Tibial nerve (tissue), 4 donors: ENCODE data around the gene ST13. TPM values are rescaled to one million over a fixed set of nuclear protein-coding genes. Genes with fewer than 3 reads are reported as not detected.
"Not testable (repeated sequence)": the region's sequence is repeated elsewhere in the genome, so short reads cannot be mapped to it uniquely, and the experiment has no call there.

Experiments used
- DNase-seq, 2 donors: peaks; one replicate each; pipeline ENCODE4 v3.0.0-alpha.2; 2019; ENCODE audit warnings: low spot score in 2 of 2
- H3K27ac ChIP-seq, 4 donors: fragments of 200-600 bp; sonication (generic) in 3 of 4; one replicate each; pipeline ENCODE4 v1.5.1; 2017 to 2019; ENCODE audit warnings: mild to moderate bottlenecking in 1 of 4
- H3K27me3 ChIP-seq, 2 donors: fragments of 200-600 bp; sonication (generic) in 1 of 2; one replicate each; pipeline versions ENCODE4 v1.5.1 to v1.6.0; 2017 to 2019
- H3K36me3 ChIP-seq, 3 donors: fragments of 200-600 bp; sonication (generic); one replicate each; pipeline ENCODE4 v1.5.1; 2018 to 2019
- H3K4me1 ChIP-seq, 4 donors: fragments of 200-600 bp; sonication (generic) in 3 of 4; one replicate each; pipeline ENCODE4 v1.5.1; 2017 to 2019
- H3K4me3 ChIP-seq, 4 donors: fragments of 200-600 bp; sonication (generic) in 3 of 4; one replicate each; pipeline ENCODE4 v1.5.1; 2017 to 2019; ENCODE audit warnings: mild to moderate bottlenecking in 1 of 4, moderate library complexity in 1 of 4
- H3K9me3 ChIP-seq, 4 donors: fragments of 200-600 bp; sonication (generic) in 3 of 4; one replicate each; pipeline ENCODE4 v1.5.1; 2017 to 2019
- CTCF ChIP-seq, 5 experiments: fragments of 200-600 bp in 3 of 5; fragments of 450-650 bp in 2 of 5; sonication (generic) in 3 of 5; IDR thresholded peaks; one replicate each; pipeline ENCODE4 v1.5.1; 2016 to 2019; ENCODE audit warnings: antibody characterized with exemption in 5 of 5, mild to moderate bottlenecking in 3 of 5, moderate library complexity in 2 of 5
- EP300 ChIP-seq, 2 donors: sonication (generic); formaldehyde crosslinking; IDR thresholded peaks; one replicate each; pipeline ENCODE4 v1.6.1; 2017; ENCODE audit warnings: antibody characterized with exemption in 2 of 2, mild to moderate bottlenecking in 1 of 2
- POLR2A ChIP-seq, 2 donors: fragments of 450-650 bp; IDR thresholded peaks; one replicate each; pipeline ENCODE4 v1.6.1; 2017; ENCODE audit warnings: antibody characterized with exemption in 2 of 2, mild to moderate bottlenecking in 2 of 2, moderate library complexity in 2 of 2
- WGBS, 2 donors: methylation state at CpG; one replicate each; pipeline ENCODE4 v1.1.5; 2018; 5-methylcytosine and 5-hydroxymethylcytosine counted together
- total RNA-seq, 4 donors: library from RNA; depleted of rRNA; stranded (reverse); fragments of >200 nt; gene quantifications; one replicate each; pipeline ENCODE4 v1.1.0, GENCODE V29; 2016

The ST13 gene
- total RNA-seq, 4 donors from 2014 or later = 96.9 to 142 (median 114) TPM

- WGBS, 2 donors = 94 to 95% methylated on average over 3 of the region's 3 CpGs
- DNase-seq = no peak
- no peaks in the 10 kb centered on the region for H3K9me3 ChIP-seq
- no peak overlapping the region for H3K4me3 ChIP-seq
- TF ChIP-seq POLR2A (IDR thresholded peaks at IDR 0.05) = no peak
- TF ChIP-seq CTCF (IDR thresholded peaks at IDR 0.05) = no peak
- TF ChIP-seq EP300 (IDR thresholded peaks at IDR 0.05) = no peak
- H3K27me3 ChIP-seq = no peaks in the 10 kb centered on the region
- H3K27ac ChIP-seq = no peak overlapping the region
- H3K36me3 ChIP-seq = peaks cover 0 to 62% (median 0%) of the 10 kb centered on the region in 3 donors
- no peaks in the 10 kb centered on the region for H3K4me1 ChIP-seq
Measured at GRCh38 chr22:40874016-40874415, 17.6 kb upstream of the ST13 start.

- H3K4me1 ChIP-seq, H3K4me3 ChIP-seq, DNase-seq, H3K9me3 ChIP-seq, H3K27me3 ChIP-seq, H3K27ac ChIP-seq: not testable (repeated sequence)
- H3K36me3 ChIP-seq = peaks cover 0 to 33% (median 0%) of the 10 kb centered on the region in 3 donors
- WGBS, 2 donors = 80 to 81% methylated on average over 6 of the region's 6 CpGs
Measured at GRCh38 chr22:40868379-40868778, 11.9 kb upstream of the ST13 start.

- no peak for TF ChIP-seq EP300 (IDR thresholded peaks at IDR 0.05)
- no peak for TF ChIP-seq POLR2A (IDR thresholded peaks at IDR 0.05)
- TF ChIP-seq CTCF (IDR thresholded peaks at IDR 0.05) = no peak
- Histone ChIP-seq H3K27ac (no peak overlapping the region), H3K9me3 (no peaks in the 10 kb centered on the region), H3K4me3 (no peak overlapping the region), H3K4me1 (peaks cover 0 to 8% (median 0%) of the 10 kb centered on the region in 4 donors), H3K36me3 (peaks cover 0 to 25% (median 0%) of the 10 kb centered on the region in 3 donors), H3K27me3 (no peaks in the 10 kb centered on the region)
- DNase-seq = no peak
- WGBS, 2 donors = 92 to 94% methylated on average over 2 of the region's 2 CpGs
Measured at GRCh38 chr22:40867109-40867508, 10.7 kb upstream of the ST13 start.

GRCh38 chr22:40862537-40862936 lies 6.1 kb upstream of the ST13 start:
- TF ChIP-seq EP300 (IDR thresholded peaks at IDR 0.05) = no peak
- no peak for TF ChIP-seq CTCF (IDR thresholded peaks at IDR 0.05)
- no peak for TF ChIP-seq POLR2A (IDR thresholded peaks at IDR 0.05)
- Histone ChIP-seq H3K4me1 (peaks cover 0 to 31% (median 6%) of the 10 kb centered on the region in 4 donors), H3K9me3 (no peaks in the 10 kb centered on the region), H3K4me3 (no peak overlapping the region), H3K27ac (no peak overlapping the region), H3K36me3 (peaks cover 0 to 19% (median 0%) of the 10 kb centered on the region in 3 donors), H3K27me3 (no peaks in the 10 kb centered on the region)
- DNase-seq = no peak
- 91 to 94% methylated on average over 2 of the region's 2 CpGs for WGBS, 2 donors

GRCh38 chr22:40862013-40862412 lies 5.6 kb upstream of the ST13 start, which contains the start of gene DNAJB7:
DNAJB7 (minus strand) TSS chr22:40862113; CDS start chr22:40861994, 119 bp downstream.
- no peak within 1 kb of the TSS for H3K27ac ChIP-seq
- H3K9me3 ChIP-seq = no peaks in the 10 kb centered on the region
- 84 to 91% methylated on average over 3 of the region's 3 CpGs for WGBS, 2 donors
- TF ChIP-seq CTCF (IDR thresholded peaks at IDR 0.05) (no peak), POLR2A (IDR thresholded peaks at IDR 0.05) (no peak), EP300 (IDR thresholded peaks at IDR 0.05) (no peak)
- no peaks in the 10 kb centered on the region for H3K27me3 ChIP-seq
- peaks cover 0 to 19% (median 0%) of the 10 kb centered on the region in 3 donors for H3K36me3 ChIP-seq
- no peak within 1 kb of the TSS for H3K4me3 ChIP-seq
- DNase-seq = no peak
- peaks cover 0 to 33% (median 7%) of the 10 kb centered on the region in 4 donors for H3K4me1 ChIP-seq
